ENCODE data around the gene KCNAB3.

The KCNAB3 gene

GRCh38 chr17:7873051-7873450 is 56.6 kb downstream of the KCNAB3 start:
- DNase-seq, result no peak
